ENCODE measurements around the gene MORN1. TPM values are rescaled to one million over a fixed set of nuclear protein-coding genes. Genes with fewer than 3 reads are reported as not detected.

Gene MORN1
- 1 to 10 TPM; 2.8 to 9.6 (median 4.3) TPM for total RNA-seq

DNA sequence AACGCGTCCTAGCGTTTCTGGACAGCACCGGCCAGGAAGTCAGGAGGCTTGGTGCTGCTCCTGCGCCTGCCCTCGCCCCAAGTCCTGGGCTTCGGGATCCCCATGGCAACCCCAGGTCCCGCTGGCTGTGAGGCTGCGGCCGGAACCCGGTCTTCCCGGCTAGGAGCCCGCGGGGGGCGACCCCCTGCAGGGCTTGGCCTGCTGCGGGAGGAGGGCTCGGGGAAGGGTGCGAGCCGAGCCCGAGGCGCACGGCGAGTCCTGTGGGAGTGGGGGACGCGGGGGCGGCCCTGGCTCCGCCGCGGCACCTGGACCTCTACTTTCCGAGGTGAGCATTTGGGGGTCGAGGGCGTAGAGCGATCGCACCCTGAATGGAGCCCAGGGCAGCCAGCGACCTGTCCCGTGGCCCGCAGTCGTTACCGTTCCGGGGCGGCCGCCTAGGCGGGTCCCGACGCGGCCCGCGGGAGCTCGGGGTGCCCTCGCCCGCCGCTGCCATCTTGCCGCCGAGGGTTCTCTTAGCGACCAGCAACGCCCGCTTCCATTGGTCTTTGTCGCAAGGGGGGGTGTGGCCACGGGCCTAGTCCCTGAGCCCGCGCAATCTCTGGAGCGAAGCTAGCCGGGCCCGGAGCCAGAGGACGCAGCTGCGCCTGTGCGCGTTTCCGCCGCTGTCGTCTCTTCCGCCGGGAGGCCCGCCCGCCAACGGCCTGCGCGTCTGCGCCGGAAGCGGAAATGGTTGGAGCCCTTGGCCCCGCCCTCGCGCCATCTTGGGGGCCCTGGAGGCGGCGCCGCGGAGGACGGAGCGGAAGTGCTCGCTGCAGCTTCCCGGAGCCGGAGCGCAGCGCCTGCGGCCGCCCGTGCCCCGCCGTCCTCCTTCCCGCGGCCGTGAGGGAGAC is at the start of gene MORN1, which contains the start of gene RER1:
TSS of gene MORN1 (minus strand) at position 514 of the 890 bp plus-strand sequence. CDS start at position 493, 21 bp downstream.
TSS of gene RER1 (plus strand) at position 801 of the 890 bp plus-strand sequence. CDS start 3,950 bp downstream, outside the sequence.
- TF ChIP-seq, protein P1, sequence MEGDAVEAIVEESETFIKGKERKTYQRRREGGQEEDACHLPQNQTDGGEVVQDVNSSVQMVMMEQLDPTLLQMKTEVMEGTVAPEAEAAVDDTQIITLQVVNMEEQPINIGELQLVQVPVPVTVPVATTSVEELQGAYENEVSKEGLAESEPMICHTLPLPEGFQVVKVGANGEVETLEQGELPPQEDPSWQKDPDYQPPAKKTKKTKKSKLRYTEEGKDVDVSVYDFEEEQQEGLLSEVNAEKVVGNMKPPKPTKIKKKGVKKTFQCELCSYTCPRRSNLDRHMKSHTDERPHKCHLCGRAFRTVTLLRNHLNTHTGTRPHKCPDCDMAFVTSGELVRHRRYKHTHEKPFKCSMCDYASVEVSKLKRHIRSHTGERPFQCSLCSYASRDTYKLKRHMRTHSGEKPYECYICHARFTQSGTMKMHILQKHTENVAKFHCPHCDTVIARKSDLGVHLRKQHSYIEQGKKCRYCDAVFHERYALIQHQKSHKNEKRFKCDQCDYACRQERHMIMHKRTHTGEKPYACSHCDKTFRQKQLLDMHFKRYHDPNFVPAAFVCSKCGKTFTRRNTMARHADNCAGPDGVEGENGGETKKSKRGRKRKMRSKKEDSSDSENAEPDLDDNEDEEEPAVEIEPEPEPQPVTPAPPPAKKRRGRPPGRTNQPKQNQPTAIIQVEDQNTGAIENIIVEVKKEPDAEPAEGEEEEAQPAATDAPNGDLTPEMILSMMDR (IDR thresholded peaks at IDR 0.05; ENCODE audit: low read depth) = no peak

DNA sequence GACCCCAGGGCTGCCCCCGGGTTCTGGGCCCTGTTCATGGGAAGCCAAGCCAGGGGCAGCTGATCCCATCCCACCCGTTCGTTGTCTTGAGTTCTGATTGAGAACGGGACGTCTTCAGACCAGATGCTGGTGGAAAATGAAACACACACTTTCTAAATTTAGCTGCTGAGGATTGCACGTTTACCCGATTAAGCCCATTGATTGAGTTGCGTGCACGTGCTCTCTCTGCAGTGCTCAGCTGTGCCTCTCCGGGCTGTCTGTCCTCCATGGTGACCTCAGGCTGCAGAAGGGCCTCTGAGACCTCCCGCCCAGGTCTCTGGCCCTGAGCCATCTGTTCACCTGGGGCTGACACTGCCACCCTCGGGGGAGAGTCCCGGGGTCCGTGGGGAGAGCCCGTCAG is 48.0 kb upstream of the MORN1 start:
- TF ChIP-seq, protein P1 (IDR thresholded peaks at IDR 0.05; ENCODE audit: low read depth) = no peak

DNA sequence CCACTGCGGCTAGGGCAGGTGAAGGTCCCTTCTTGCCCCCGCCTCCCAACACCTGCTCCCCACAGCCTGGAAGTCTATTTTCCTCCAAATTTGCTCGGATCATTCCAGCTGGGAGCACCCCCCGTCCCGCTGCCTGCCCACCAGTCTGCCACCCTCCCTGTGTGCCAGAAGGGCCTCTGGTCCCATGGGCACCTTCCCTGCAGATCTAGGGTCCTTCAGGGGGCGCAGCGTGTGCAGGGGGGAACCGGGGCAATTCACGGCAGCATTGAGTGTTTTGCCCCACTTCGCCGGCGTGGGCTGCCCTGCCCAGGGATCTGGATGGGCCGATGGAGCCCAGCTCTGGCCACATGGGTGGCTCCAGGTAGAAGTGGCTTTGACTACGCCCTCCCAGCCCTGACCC is 47.3 kb upstream of the MORN1 start:
- TF ChIP-seq, protein P1 (IDR thresholded peaks at IDR 0.05; ENCODE audit: low read depth) = no peak

DNA sequence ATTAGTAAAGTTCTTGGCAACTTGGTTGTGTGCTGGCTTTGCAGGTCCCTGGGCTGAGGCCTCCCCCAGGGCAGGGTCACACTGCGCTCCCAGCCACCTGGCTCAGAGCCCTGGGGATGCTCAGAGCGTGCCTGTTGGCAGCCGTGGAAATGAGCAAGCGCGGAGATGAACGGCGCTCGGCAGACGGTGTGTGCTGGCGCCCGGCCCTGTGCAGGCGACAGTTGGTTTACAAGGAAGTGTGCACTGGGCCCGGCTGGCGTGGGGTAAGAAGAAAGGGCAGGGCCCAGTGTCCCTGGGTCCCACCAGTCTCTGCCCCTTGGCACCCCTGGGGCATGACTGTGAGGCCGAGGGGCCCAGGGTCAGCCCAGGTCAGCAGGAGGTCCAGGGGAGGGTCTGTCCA is 46.7 kb upstream of the MORN1 start:
- TF ChIP-seq, protein P1 (IDR thresholded peaks at IDR 0.05; ENCODE audit: low read depth) = no peak

DNA sequence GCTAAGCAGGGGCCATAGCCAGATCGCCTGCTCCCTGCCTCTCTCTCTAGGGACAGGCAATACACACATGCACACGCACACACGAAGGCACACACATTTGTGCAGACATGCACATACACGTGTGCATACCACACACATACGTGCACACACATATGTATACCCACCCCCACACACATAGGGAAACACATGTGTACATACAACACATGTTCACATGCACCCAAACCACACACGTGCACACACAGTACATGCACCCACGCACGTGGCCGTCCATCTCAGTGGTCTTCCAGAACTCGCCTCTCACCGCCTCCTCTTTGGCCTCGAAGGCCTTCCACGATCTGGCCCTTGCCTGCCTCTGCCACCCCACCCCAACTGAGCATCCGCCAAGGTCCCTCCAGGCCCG is 46.3 kb upstream of the MORN1 start:
- TF ChIP-seq, protein P1 (IDR thresholded peaks at IDR 0.05; ENCODE audit: low read depth) = no peak

DNA sequence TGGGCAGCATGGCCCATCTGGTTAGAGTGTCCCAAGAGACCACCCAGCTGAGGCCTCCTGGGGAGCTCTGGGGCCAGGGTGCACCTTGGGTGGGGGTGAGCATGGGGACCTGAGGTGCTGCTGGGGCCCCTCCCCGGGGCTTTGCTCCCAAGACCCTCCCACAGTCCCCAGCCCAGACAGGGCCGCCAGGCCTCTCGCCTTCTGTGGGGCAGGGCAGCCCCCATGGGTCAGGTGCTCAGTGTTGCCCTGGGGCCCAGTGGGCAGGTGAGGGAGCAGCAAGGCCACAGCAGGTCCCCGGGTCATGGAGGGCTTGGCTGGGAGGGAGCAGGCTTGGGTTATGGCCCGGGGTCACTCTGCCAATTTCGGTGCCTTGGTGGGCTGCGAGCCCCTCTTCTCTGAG is 45.5 kb upstream of the MORN1 start:
- TF ChIP-seq, protein P1 (IDR thresholded peaks at IDR 0.05; ENCODE audit: low read depth) = no peak

DNA sequence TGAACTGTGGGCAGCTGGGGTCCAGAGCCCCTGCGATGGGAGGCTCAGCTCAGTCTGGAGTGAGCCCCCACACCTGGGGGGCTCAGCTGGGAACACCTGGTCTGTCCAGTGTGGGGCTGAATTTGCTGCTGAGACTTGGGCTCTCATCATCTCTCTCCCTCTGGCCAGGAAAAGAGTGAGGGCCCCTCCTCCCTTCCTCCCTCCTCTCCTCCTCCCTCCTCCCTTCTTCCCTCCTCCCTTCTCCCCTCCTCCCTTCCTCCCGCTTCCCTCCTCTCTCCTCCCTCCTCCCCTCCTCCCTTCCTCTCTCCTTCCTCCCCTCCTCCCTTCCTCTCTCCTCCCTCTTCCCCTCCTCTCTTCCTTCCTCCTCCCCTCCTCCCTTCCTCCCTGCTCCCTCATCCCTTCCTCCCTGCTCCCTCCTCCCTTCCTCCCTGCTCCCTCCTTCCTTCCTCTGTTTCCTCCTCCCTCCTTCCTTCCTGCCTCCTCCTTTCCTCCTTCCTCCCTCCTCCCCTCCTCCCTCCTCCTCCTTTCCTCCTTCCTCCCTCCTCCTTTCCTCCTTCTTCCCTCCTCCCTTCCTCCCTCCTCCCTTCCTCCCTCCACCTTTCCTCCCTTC is 44.5 kb upstream of the MORN1 start:
- TF ChIP-seq, protein P1 (IDR thresholded peaks at IDR 0.05; ENCODE audit: low read depth) = no peak

All from subcutaneous adipose tissue (tissue), 4 donors.